CD4-positive, alpha-beta T cell (primary cell): Measurements from ENCODE around the gene HDAC7. TPM values are rescaled to one million over a fixed set of nuclear protein-coding genes. Genes with fewer than 3 reads are reported as not detected.

ENCODE experiments used
- ATAC-seq: fragments of 200-7000 bp; cut with Tn5 transposase; one replicate; pipeline ENCODE4 v1.10.0; 2022; ENCODE audit warnings: mild to moderate bottlenecking; ENCODE audit not compliant: poor library complexity
- CTCF ChIA-PET: fragments of 350-600 bp; sonication (Branson Sonifier 250); formaldehyde crosslinking; loops from one replicate; lab custom pipeline; 2021; ENCODE audit warnings: antibody characterized with exemption, inconsistent platforms; lab: Charles Lee
- POLR2A ChIA-PET: fragments of 350-600 bp; sonication (Branson Sonifier 250); formaldehyde crosslinking; loops from one replicate; lab custom pipeline; 2021; ENCODE audit warnings: antibody characterized with exemption, inconsistent platforms; lab: Charles Lee
- DNase-seq, 14 experiments: peaks; one replicate each; pipeline ENCODE4 v3.0.0-alpha.2; 2013 to 2020; ENCODE audit warnings: mixed read lengths in 2 of 14
- H3K27ac ChIP-seq, 2 donors: one replicate each; pipeline versions ENCODE4 v1.5.1 to v1.7.0; 2013; ENCODE audit warnings: low read length in 2 of 2, low read depth in 1 of 2, mild to moderate bottlenecking in 1 of 2
- H3K27me3 ChIP-seq, 2 experiments: 1 replicate in 1 of 2; 2 replicates in 1 of 2; pipeline versions ENCODE4 v1.6.1 to v1.7.0; 2013; ENCODE audit warnings: low read length in 2 of 2, control low read depth in 1 of 2, mild to moderate bottlenecking in 1 of 2, moderate library complexity in 1 of 2; ENCODE audit not compliant: insufficient read depth in 2 of 2, control insufficient read depth in 1 of 2
- H3K36me3 ChIP-seq: one replicate; pipeline ENCODE4 v1.6.1; 2013; ENCODE audit warnings: low read length, control low read depth; ENCODE audit not compliant: insufficient read depth
- H3K4me1 ChIP-seq: one replicate; pipeline ENCODE4 v1.6.1; 2013; ENCODE audit warnings: low read length, control low read depth; ENCODE audit not compliant: insufficient read depth
- H3K4me3 ChIP-seq: one replicate; pipeline ENCODE4 v1.5.1; 2013; ENCODE audit warnings: mild to moderate bottlenecking, low read length, moderate library complexity
- H3K9me3 ChIP-seq, 2 experiments: 1 replicate in 1 of 2; 2 replicates in 1 of 2; pipeline versions ENCODE4 v1.6.1 to v1.7.0; 2013; ENCODE audit warnings: low read length in 2 of 2, mild to moderate bottlenecking in 2 of 2, control low read depth in 1 of 2, moderate library complexity in 1 of 2; ENCODE audit not compliant: control insufficient read depth in 1 of 2, insufficient read depth in 1 of 2
- H3K27ac Mint-ChIP-seq: one replicate; pipeline ENCODE4 v1.8.0; 2020; ENCODE audit warnings: mixed read lengths
- H3K27me3 Mint-ChIP-seq: one replicate; pipeline ENCODE4 v1.8.0; 2021; ENCODE audit warnings: mixed read lengths
- H3K36me3 Mint-ChIP-seq: one replicate; pipeline ENCODE4 v1.8.0; 2021; ENCODE audit warnings: low read depth, mixed read lengths
- H3K4me1 Mint-ChIP-seq: one replicate; pipeline ENCODE4 v1.8.0; 2021; ENCODE audit warnings: low read depth, mixed read lengths
- H3K4me3 Mint-ChIP-seq: one replicate; pipeline ENCODE4 v1.8.0; 2020; ENCODE audit warnings: mild to moderate bottlenecking, mixed read lengths
- H3K9me3 Mint-ChIP-seq: one replicate; pipeline ENCODE4 v1.8.0; 2020; ENCODE audit warnings: mixed read lengths
- intact Hi-C, 2 experiments: fragments of 100-400 bp; cut with DNase I in 1 of 2; cut with micrococcal nuclease in 1 of 2; formaldehyde crosslinking; loops; one replicate each; pipeline versions ENCODE4 v1.15.1 to v1.9.0; 2023 to 2025; cut with DNase I, micrococcal nuclease
- total RNA-seq, 174 experiments: library from RNA in 2 of 174; stranded (reverse) in 2 of 174; gene quantifications; one replicate each; pipeline ENCODE4 v1.2.3 and lab custom pipeline; 2021 to 2026
- TF ChIP-seq, protein P1 (sequence below): fragments of 200-600 bp; IDR thresholded peaks from one replicate; pipeline ENCODE4 v1.8.0; 2022; ENCODE audit warnings: antibody characterized with exemption, mild to moderate bottlenecking

HDAC7 gene
- total RNA-seq, 2 experiments from 2014 or later, result 116 to 122 TPM

DNA sequence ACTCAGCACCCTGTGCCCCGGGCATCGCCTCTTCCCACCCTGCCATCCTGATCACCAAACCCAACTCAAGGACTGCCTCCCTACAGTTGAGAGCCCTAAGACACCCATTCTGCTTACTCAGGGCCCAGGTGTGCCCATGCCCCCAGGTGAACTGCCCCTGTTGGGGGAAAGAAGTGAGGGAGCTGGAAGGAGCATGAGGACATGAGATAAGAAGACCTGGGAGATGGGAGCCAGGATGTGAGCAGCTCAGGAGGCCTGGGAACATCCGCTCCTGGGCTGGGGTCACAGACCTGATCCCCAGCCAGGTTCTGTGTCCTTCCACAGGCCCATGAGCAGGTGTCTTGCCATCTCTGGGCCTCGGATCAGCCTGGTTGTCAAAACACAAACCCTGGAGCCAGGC, 67.6 kb downstream of the HDAC7 start:
- peaks cover 12% of the 10 kb centered on the region for H3K4me1 Mint-ChIP-seq

DNA sequence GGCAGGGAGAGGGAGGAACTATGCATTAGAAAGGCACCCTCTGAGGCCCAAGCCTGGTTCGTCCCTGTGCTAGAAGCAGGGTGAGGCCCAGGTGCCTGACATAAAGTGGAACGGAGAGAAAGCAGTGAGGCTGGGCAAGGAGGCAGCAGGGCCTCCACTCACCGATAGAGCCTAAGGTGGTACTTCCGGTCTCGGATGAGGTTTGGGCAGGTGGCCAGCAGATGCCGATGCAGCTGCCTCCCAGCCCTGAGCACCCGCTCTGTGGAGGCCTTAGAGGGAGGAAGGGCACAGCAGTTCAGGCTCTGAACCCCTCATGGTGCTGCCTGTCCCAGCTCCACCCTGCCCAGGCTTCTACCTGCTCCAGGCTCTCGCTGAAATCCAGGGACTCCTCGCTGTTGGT, 68.1 kb downstream of the HDAC7 start:
- Mint-ChIP-seq H3K27me3 (no peaks in the 10 kb centered on the region), H3K36me3 (no peaks in the 10 kb centered on the region), H3K4me3 (no peak overlapping the region), H3K4me1 (peaks cover 12% of the 10 kb centered on the region), H3K27ac (no peak overlapping the region), H3K9me3 (no peaks in the 10 kb centered on the region)
- H3K4me3 ChIP-seq, result no peak overlapping the region
- no peaks in the 10 kb centered on the region for H3K36me3 ChIP-seq
- TF ChIP-seq, protein P1, sequence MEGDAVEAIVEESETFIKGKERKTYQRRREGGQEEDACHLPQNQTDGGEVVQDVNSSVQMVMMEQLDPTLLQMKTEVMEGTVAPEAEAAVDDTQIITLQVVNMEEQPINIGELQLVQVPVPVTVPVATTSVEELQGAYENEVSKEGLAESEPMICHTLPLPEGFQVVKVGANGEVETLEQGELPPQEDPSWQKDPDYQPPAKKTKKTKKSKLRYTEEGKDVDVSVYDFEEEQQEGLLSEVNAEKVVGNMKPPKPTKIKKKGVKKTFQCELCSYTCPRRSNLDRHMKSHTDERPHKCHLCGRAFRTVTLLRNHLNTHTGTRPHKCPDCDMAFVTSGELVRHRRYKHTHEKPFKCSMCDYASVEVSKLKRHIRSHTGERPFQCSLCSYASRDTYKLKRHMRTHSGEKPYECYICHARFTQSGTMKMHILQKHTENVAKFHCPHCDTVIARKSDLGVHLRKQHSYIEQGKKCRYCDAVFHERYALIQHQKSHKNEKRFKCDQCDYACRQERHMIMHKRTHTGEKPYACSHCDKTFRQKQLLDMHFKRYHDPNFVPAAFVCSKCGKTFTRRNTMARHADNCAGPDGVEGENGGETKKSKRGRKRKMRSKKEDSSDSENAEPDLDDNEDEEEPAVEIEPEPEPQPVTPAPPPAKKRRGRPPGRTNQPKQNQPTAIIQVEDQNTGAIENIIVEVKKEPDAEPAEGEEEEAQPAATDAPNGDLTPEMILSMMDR, result no peak
- ATAC-seq (no peak), DNase-seq (no peak)
- intact Hi-C loops, result no loop called here
- ChIA-PET POLR2A (no interaction called here), CTCF (no interaction called here)
- H3K4me1 ChIP-seq, result peaks cover 20% of the 10 kb centered on the region
- no peaks in the 10 kb centered on the region for H3K27me3 ChIP-seq
- no peak overlapping the region for H3K27ac ChIP-seq
- H3K9me3 ChIP-seq, result no peaks in the 10 kb centered on the region

More for the DNA sequence above, 67.6 kb downstream of the HDAC7 start:
- ChIA-PET POLR2A (no interaction called here), CTCF (no interaction called here)
- DNase-seq, result no peak
- Histone ChIP-seq H3K4me3 (no peak overlapping the region), H3K27ac (no peak overlapping the region), H3K36me3 (no peaks in the 10 kb centered on the region), H3K27me3 (no peaks in the 10 kb centered on the region), H3K9me3 (no peaks in the 10 kb centered on the region), H3K4me1 (peaks cover 20% of the 10 kb centered on the region)
- no peak for ATAC-seq
- no peak overlapping the region for H3K4me3 Mint-ChIP-seq
- TF ChIP-seq, protein P1, result no peak
- no peaks in the 10 kb centered on the region for H3K27me3 Mint-ChIP-seq
- no peaks in the 10 kb centered on the region for H3K36me3 Mint-ChIP-seq
- no peaks in the 10 kb centered on the region for H3K9me3 Mint-ChIP-seq
- intact Hi-C loops, result no loop called here
- no peak overlapping the region for H3K27ac Mint-ChIP-seq

DNA sequence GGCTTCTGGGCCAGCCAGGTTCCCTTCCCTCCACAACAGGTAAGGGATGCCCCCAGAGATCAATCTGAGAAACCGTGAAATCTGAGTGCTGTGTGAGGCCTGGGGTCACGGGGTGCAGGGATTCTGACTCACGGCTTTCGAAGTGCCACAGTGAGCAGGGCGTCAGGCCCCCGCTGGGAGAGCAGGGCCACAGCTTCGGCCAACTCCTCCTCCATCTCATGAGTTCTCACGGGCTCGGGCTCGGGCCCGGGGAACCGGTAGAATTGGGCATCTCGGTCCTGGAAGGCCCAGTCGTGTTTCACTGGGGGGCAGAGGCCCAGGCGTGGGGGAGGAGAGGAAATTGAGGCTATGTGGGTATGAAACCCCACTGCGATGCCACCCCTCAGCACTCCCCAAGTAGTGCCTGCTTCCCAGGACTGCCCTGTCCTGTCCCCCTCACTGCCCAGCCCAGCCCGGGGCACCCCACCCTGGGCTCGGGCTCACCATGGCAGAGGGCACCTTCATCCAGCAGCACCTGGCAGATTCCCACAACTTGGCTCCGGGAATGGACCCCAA, 68.7 kb downstream of the HDAC7 start:
- Mint-ChIP-seq H3K36me3 (no peaks in the 10 kb centered on the region), H3K4me3 (no peak overlapping the region), H3K4me1 (peaks cover 10% of the 10 kb centered on the region), H3K27me3 (no peaks in the 10 kb centered on the region), H3K9me3 (no peaks in the 10 kb centered on the region), H3K27ac (no peak overlapping the region)
- Histone ChIP-seq H3K27me3 (no peaks in the 10 kb centered on the region), H3K36me3 (no peaks in the 10 kb centered on the region), H3K4me3 (no peak overlapping the region), H3K4me1 (peaks cover 17% of the 10 kb centered on the region), H3K9me3 (no peaks in the 10 kb centered on the region), H3K27ac (no peak overlapping the region)
- intact Hi-C loops, result no loop called here
- TF ChIP-seq, protein P1, result no peak
- ATAC-seq, result no peak
- ChIA-PET POLR2A (interaction anchor here (0.6 kb wide), 1 partner anchor 30 kb away, joined by 5 read pairs; no protein-coding TSS in a partner anchor), CTCF (no interaction called here)
- no peak for DNase-seq
